ENCODE results near the gene ADCYAP1R1. TPM values are rescaled to one million over a fixed set of nuclear protein-coding genes. Genes with fewer than 3 reads are reported as not detected.

ADCYAP1R1 gene
- total RNA-seq, 1 donor from 2014 or later, result 7.2 TPM

DNA sequence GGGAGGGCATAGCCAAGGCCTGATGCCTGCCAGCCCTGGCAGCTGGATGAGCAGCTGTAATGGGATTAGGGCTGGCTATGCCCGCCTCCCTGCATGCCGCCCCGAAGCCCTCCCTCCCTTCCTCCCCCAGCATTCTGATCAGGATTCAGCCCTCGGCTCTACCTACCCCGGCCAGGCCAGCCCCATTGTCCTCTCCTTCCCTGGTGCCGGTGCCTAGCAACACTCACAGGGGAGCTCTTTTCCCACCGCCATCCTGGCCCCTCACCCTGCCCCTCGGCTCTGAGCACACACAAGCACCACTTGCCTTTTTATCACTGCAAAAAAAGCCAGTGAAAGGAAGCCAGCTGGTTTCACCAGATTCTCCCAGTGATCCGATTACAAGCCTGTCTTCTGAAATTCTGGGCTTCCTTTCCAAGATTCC lies 9.0 kb upstream of the ADCYAP1R1 start:
- no peak for DNase-seq (ENCODE audit: low spot score)

- DNase-seq (ENCODE audit: low spot score), result no peak
These were observed 7.6 kb upstream of the ADCYAP1R1 start for GRCh38 chr7:31044529-31044928.

GRCh38 chr7:31046723-31047122 lies 5.4 kb upstream of the ADCYAP1R1 start:
- DNase-seq (ENCODE audit: low spot score), result no peak

GRCh38 chr7:31047313-31048146 lies 4.6 kb upstream of the ADCYAP1R1 start:
- no peak for DNase-seq (ENCODE audit: low spot score)

- no peak for DNase-seq (ENCODE audit: low spot score)
These were observed 2.9 kb upstream of the ADCYAP1R1 start for GRCh38 chr7:31049005-31049765.

DNA sequence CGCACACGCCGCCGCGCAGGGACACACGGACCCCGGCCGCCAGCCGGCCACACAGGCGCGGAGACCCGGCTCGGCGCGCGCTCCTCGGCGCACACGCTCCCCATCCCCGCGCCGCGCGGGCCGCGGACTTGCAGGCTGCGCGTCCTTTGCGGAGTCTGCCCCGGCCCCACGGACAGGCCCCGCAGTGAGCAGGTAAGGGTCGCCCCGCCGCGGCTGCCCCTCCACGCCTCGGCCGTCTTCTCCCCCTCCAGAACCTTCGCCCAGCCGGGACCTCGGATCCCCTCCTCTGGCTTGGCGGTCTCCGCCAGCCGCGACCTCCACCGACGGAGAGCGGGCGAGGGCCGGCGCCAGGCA lies 356 bp downstream of the ADCYAP1R1 start:
- no peak for DNase-seq (ENCODE audit: low spot score)

DNA sequence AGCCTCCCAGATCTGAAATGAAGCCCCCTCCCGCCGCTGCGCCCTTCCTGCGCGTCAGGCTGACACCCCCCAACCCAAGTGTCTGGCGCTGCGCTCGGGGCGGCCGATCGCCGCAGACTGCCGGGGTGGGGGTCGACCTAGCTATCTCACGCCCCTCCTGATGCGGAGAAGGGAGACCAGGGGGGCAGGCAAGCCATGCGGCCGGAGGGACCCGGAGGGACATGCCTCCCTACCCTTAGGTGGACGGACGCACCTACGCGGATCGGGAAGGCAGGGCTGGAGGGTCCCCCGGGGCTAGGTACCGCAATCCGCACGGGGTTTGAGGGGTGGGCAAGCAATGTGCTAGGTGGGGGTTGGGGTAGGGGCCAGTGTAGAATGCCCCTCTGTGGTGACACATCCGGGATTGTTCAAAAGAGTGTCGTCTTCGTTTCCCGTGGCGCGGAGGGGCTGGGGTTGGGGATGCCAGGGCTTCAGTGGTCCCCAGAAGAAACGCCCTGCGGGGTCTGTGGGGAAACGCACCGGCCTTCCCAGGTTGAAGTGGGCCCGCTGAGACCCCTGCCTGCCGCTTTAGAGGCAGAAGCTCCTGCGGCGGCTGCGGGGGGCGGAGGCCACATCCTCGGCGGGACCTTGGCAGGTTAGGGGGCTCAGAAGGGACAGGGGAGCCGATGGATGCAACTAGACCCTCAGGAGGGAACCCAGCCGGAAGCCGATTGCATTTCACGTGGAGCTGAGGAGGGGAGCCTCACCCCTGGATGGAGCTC lies 913 bp downstream of the ADCYAP1R1 start:
- no peak for DNase-seq (ENCODE audit: low spot score)

DNA sequence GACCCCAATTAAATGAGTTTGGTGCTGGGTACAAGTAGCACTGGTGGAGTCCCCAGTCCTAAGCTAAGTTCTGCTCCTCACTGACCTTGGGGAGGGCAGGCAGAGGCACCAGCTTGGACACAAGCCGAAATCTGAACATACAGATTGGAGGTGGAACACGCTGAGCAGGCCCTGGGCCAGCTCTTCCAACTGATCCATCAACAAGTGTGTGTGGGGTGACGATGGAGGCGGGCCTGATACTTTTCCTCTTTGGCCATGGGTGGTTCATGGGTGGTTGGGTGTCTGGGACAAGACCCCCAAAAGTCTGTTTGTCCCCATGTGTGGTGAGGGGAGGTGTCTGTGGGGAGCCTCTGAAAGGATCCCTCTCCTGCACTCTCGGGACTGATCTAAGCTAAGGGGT lies 1.9 kb downstream of the ADCYAP1R1 start:
- no peak for DNase-seq (ENCODE audit: low spot score)

GRCh38 chr7:31054608-31055278 lies 2.6 kb downstream of the ADCYAP1R1 start:
- no peak for DNase-seq (ENCODE audit: low spot score)

DNA sequence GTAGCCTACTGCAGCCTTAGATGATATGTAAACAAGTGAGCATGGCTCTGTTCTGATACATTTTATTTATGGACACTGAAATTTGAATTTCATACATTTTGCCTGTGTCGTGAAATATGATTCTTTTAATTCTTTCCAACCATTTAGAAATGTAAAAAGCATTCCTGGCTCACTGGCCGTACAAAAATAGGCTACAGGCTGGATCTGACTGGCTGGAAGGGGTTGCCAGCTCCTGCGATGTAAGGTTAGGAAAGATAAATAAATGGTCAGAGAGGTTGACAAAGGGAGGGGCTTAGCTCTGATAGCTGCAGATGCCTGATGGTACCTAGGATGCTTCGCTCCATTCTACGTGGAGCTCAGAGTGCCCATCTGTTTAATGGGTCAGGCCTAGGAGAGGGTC lies 3.4 kb downstream of the ADCYAP1R1 start:
- no peak for DNase-seq (ENCODE audit: low spot score)

GRCh38 chr7:31056775-31057346 lies 4.8 kb downstream of the ADCYAP1R1 start:
- DNase-seq (ENCODE audit: low spot score), result no peak

DNA sequence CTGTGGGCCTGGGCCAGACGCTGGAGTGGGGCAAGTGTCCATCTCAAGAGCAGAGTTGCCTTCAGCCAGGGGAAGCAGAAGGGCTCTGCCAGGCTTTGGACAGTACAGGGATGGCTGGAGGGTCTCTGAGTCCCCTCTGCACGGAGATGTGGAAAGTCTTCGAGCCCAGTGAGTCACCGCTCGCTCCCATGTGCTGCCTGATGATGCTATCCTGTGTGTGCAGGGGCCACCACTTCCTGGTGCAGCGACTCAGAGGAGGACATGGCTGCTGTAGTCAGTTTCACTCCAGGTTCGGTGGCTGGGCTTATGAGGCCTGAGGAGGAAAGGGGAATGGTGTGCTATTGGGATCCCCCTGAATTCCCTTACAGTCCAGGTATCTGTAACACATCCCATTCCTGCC lies 6.0 kb downstream of the ADCYAP1R1 start:
- DNase-seq (ENCODE audit: low spot score), result no peak

DNA sequence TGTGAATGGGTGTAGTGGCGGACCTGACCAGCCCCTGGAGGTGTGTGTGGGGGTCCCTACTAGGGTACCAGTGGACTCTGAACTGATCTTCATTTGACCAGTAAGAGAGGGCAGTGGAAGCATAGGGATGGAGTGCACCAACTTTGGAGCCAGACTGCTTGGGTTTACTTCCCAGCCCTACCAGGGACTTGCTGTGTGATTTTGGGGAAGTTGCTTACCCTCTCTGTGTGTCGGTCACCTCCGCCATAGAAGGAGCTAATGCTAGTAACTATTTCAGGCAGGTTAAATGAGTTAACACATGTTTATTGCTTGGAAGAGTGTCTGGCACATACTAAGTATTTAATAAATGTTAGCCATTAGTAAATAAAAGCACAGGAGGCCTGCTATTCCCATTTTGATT lies 6.6 kb downstream of the ADCYAP1R1 start:
- no peak for DNase-seq (ENCODE audit: low spot score)

GRCh38 chr7:31059551-31059950 lies 7.4 kb downstream of the ADCYAP1R1 start:
- DNase-seq (ENCODE audit: low spot score), result no peak

- no peak for DNase-seq (ENCODE audit: low spot score)
These were observed 9.1 kb downstream of the ADCYAP1R1 start for GRCh38 chr7:31061185-31061584.

- DNase-seq (ENCODE audit: low spot score), result no peak
These were observed 10.8 kb downstream of the ADCYAP1R1 start for GRCh38 chr7:31062746-31063435.

DNA sequence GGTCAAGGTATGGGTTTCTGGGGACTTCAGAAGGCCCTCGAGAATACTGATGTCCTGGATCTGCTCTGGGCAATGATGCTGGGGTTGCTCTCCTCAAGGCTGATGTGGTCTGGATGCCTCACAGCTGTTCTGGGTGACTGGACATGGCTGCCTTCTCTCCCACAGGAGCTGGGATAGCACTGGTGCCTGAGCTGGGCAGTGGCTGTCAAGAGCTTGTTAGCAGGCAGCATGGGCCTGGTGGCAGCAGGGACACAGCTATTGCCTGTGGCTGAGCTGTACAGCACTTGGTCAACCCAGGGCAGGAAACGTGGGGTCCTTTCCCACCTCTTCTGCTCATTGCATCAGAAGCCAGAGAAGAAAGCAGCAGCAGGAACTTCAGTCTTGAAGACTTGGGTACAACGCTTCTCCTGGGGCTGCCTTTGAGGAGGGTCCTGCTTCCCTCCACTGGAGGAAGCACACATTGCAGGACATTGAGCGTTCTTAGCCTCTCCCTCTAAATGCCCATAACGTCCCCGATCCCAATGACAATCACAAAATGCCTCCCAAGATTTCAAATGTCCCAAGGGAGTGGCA lies 13.0 kb downstream of the ADCYAP1R1 start:
- DNase-seq (ENCODE audit: low spot score), result no peak

DNA sequence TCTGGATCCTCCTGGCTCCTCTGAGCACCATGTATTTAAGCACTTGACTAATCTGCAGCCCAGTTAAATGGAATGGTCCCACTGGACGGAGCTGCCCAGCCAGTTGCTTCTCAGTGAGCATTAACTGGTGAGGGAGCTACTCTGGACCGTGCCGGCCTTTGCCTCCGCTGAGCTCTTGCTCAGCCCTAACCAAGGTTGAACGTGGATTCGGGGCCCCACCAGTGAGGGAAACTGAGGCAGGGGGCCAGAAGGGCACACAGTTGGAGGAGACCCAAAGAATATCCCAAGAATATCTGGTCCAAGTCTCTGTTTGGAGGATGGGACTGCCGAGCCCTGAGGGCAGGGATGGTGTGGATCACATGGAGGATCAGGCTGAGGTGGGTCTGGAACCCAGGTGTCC lies 13.7 kb downstream of the ADCYAP1R1 start:
- DNase-seq (ENCODE audit: low spot score), result no peak

DNA sequence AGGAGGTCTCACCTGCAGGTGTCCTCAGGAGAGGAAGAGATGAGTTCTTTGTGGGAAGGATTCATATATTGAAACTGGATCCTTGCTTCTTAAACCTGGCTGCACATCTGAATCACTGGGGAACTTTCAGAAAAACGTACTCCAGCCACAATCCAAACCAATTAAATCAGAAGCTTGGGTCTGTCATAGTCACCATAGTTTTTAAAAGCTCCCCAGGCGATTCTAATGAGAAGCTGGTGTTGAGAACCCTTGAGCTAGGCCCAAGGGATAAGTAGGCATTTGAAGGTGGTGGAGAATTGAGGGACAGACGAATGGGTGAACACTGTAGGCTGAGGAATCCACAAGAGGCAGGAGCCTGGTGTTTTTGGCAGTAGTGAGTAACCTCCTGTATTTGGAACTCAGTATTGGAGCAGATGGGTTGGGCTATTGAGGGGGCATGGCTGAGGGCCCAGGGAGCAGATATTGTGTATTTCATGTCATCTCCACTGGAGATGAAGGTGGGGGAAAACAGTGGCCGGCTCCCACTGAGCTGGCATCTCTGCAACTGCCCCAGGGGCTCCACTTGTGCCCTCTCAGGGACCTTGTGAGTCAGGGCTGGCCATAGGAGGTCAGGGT lies 14.5 kb downstream of the ADCYAP1R1 start:
- no peak for DNase-seq (ENCODE audit: low spot score)

- no peak for DNase-seq (ENCODE audit: low spot score)
These were observed 15.4 kb downstream of the ADCYAP1R1 start for GRCh38 chr7:31067491-31067890.

All from mucosa of gallbladder (tissue), 1 donor.